Inflammatory macrophage treated with lipopolysaccharide for 1 hour (primary cell): ENCODE data around the gene RAB44.
"Not testable (repeated sequence)": the region's sequence is repeated elsewhere in the genome, so short reads cannot be mapped to it uniquely, and the experiment has no call there.

Experiments
- DNase-seq, 2 donors: peaks; one replicate each; pipeline ENCODE4 v3.0.0-alpha.2; 2020 to 2022

RAB44 gene

DNA sequence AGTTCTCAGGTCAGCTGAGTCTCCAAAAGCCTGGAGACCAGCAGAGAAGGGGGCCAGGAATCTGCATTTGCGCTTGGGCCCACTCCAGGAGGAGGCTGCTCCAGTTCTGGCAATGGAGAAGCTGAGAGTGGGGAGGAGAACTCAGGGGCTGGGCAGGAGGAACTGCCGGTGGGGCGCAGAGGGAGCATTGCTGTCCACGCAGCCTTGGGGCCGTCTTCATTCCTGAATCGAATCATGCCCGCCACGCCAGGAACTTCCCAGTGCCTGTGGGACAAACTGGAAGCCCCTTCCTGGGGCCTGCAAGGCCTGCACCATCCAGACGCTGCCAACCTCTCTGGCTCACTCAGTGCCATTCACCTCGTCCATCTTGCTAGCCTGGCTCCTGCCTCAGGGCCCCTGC is 16.9 kb downstream of the RAB44 start:
- no peak for DNase-seq

DNA sequence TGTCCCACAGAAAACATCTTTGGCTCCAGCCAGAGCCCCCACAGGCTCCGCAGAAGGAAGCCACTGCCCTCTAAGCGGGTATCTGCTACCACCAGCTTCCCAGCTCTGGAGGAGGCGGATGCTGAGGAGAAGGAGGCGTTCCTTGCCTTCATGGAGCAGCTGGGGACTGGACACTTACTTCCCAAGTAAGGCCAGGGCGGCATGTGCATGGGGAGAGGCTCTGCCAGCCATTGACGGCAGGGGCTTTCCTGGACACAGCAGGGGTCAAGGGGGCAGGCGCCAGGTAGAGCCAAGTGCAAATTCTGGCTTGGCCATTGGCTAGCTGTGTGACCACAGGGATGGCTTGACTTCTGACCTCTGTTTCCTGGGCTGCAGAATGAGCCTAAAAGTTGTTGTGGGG is 17.8 kb downstream of the RAB44 start:
- no peak for DNase-seq

DNA sequence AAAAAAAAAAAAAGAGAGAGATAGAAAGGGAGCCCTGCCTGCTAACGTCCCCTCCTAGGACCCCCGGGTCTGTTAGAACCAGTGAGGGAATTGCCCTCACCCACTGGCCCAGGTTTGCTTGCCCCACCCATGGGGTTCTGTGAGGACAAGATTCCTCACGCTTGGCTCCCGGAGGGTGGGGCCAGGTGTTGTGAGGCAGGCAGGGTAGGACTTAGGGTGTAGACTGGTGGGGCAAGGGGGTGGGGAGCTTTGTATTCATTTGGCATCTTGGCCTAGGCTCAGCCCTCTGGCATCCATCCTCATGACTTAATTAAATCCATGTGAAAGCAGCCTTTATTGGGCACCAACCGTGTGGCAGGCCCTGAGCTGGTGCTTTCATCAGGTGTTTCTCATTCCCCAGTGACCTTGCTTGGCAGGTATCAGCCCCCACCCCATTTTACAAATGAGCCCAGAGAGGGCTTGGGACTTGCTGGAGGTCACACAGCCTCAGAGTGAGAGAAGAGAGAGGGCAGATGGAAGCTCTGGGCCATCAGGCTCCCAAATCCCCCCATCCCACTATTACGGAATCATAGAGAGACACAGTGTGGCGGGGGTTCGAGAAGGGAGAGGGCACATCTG is 19.0 kb downstream of the RAB44 start:
- DNase-seq, result no peak

DNA sequence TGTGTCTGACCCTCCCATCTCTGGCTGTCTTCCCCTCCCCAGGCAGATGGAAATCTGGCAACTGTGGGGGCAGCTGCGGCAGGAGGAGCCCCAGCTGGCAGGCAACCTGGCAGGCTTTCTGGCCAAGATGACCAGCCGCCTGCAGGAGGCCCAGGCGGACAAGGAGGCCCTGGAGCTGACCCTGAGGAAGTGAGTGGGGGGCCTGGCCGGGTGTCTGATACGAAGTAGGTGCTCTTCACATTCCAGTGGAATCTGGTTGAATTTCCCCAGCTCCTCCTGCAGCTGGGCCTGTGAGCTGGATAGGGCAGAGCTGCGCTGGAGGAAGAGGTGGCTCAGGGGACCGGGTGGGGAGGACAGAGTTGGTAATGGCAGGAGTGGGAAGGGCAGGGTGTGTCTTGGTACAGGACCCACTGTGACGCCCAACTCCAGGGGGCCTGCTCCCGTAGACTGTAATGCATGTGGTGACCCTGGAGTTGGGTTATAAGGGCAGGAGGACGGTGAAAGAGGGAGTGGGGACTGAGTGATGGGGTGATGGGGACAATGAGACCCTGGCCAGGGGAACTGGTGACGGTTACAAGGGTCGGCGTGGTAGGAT is 19.7 kb downstream of the RAB44 start:
- DNase-seq, result no peak

DNA sequence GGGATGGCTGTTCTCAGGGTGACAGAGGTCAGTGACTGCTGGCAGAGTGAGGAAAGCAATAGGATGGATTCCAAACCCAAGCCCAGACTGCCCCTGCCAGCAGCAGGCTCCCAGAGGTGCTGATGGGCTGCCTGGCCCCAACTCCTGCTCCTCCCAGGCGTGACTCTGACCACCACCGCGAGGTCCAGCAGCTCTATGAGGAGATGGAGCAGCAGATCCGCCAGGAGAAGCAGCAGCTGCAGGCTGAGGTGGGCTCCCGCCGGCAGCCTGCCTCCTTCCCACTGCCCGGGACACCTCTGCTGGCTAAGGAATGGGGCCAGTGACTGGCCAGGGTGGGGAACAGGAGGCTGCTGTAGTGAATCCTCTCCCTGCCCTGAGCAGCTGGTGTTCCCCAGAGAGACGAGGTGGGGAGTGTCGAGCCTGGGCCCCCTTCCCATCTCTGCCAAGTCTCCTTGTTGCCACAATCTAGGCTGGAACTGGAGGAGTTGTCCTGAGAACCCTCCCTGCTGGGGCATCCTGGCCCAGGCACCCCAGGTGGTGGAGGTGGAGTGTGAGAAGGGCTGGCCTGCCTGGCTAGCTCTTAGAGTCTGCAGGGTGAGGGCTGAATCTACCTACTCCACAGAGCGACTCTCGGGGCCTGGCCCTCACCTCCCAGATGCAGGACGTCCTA is 20.4 kb downstream of the RAB44 start:
- DNase-seq, result no peak

DNA sequence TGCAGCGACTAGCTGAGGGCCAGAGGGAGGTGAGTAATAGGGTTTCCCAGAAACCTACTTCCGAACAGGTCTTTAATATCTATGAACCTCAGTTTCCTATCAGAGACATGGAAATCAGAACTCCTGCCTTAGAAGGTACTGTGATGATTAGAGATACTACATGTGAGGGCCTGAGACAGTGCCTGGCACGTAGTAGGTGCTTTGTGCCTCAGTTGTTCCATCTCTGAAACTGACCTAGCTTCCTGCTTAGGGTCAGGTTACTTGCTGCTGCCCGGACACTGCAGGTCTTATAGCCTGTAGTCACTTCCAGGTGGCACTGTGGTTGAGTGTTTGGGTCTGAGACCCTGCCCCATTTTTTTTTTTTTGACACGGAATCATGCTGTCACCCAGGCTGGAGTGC is 20.9 kb downstream of the RAB44 start:
- no peak for DNase-seq

DNA sequence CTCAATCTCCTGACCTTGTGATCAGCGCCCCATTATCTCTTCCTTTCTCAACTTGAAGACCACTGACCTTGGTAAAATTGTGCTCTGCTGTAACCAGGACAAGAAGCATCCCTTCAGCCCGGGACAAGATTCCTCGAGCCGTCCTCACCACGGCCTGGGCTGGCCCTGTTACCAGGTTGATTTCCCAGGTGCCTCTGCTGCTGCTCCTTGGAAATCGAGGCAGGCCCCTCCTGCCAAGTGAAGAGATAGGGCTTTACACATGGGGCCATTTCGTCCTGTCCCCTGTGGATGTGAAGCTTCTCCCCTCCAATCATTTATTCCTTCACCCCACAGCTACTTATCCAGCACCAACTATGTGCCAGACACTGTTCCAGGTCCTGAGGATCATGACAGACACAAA is 21.5 kb downstream of the RAB44 start:
- no peak for DNase-seq

DNA sequence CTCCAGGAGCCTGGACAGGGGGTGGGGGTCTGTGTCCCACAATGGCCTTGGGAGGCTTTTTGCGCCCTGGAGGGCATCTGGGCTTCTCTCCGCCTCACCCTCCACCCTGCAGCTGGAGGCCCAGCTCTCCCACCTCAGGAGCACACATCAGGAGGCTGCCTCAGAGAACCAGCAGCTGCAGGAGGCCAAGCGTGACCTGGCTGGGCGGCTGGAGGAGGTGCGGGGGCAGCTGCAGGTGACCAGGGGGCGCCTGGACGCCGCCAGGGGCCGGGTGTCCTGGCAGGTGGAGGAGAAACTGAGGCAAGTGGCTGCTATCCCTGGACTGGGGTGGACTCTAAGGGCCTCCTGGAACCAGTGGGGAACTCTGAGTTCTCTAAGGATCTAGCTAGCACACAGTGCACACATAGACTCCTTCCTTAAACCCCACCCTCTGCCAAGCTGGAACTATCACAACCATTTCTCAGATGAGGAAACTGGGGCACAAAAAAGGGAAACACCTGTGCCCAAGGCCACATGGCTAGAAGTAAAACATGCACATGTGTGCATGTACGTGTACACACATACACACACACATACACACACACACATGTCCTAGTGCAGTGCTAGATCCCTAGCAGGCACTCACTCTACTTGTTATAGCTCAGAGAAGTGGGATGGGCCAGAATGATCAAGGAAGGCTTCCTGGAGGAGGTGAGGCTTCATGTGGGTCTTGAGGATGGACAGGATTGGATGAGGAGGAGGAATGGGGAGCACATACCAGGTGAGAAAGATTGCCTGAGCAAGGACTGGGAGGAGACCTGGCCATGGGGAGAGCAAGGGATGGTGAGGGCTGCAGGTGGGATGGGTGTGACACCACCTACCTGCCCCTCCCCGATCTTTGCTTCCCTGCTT is 22.9 kb downstream of the RAB44 start:
- no peak for DNase-seq

DNA sequence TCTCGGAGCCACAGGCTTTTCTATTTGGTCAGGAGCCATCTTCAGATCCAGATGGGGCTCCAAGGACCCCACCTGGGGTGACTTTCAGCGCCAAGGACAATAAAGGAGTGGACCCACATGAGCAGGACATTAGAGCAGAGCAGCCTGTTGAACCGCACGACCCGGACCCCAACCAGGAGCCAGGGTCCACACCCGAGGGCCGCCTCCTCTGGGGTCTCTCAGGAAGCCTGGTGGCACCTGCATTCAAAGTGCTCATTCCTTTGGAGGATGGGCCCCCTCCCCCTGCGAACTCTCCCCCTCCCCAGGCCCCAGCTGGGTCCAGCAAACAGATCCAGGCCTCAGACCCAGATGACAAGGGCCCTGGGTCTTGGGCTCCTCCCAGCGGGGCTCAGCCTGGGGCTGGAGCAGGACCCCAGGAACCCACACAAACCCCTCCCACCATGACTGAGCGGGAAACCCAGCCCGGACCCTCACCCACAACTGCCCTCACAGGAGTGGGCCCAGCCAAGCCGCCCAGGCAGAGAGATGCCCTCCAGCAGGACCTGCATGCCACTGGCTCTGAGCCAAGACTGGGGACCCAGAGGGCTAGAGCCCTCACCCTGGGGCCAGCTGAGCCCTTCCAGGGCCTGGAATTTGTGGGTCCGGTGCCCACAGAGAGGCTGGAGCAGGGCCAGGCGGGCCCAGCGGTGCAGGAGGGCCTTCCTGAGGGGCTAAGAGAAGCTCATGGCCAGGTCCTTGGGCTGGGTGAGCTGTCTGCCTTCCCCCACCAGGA is 23.9 kb downstream of the RAB44 start:
- no peak for DNase-seq

DNA sequence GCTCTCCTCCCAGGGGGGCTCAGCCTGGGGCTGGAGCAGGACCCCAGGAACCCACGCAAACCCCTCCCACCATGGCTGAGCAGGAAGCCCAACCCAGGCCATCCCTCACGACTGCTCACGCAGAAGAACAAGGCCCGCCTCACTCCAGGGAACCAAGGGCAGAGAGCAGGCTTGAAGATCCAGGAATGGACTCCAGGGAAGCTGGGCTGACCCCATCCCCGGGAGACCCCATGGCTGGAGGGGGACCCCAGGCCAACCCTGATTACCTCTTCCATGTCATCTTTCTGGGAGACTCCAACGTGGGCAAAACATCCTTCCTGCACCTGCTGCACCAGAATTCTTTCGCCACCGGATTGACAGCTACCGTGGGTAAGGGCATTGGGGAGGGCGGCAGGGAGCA is 24.7 kb downstream of the RAB44 start:
- DNase-seq, result no peak

DNA sequence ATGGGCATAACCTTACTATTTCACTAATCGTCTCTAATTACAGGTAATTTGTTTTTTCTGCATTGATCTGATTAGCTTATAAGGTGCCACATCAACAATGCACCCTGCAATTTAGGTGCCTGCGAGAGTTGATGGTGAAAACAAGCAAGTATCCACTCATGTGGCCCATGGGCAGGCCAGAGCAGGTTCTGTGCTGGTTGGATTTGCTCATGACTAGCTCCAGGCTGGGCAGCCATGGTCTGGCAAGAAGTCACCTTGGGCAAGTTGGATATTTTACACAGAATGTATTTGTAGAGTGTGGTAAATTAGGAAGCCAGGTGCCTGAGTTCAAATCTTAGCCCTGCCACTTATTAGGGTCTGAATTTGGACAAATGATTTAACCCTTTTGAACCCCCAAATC is 25.3 kb downstream of the RAB44 start:
- DNase-seq, result no peak

DNA sequence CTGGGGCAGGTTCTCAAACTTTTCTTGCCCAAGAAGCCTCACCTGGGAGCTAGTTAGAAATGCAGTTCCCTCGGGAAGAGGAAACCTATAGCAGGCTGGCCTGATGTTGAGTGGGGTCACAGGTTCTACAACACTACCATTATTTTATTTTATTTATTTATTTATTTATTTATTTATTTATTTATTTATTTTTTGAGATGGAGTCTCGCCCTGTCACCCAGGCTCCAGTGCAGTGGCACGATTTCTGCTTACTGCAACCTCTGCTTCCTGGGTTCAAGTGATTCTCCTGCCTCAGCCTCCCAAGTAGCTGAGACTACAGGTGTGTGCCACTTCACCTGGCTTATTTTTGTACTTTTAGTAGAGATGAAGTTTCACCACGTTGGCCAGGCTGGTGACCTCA is 26.4 kb downstream of the RAB44 start:
- not testable (repeated sequence) for DNase-seq

DNA sequence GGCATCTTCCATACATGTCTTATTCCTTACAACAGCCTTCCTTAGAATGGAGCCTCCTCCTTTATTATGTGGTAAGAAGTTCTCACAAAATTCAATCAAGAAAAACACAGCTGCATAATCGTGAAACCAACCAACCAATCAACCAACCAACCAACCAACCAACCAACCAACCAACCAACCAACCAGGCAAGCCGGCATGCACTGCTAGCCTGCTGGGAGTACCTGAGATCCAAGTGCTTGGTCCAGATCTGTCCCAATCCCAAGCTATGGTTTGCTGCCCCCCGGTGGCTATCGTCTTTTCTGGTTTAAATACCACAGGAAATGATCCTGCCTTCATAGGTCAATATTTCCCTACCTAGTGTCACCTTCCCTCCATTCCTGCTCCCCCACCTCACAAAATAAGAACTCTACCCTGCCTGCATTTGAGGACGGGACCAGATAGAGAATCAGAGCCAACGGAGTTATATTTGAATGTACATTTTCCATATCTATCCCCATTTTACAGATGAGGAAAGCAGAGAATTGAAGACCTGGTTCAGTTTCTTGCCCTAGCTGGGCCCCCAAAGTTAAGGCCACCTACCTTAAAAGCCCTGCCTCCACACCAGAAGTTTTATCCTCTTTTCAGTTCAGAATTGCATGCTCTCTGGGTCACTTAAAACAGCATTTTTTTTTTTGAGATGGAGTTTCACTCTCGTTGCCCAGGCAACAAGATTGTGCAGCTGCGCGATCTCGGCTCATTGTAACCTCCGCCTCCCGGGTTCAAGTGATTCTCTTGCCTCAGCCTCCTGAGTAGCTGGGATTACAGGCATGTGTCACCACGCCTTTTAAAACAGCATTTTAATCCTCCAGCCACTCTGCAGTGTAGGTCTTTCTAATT is 27.1 kb downstream of the RAB44 start:
- peak; percentile 32 to 85 for DNase-seq

DNA sequence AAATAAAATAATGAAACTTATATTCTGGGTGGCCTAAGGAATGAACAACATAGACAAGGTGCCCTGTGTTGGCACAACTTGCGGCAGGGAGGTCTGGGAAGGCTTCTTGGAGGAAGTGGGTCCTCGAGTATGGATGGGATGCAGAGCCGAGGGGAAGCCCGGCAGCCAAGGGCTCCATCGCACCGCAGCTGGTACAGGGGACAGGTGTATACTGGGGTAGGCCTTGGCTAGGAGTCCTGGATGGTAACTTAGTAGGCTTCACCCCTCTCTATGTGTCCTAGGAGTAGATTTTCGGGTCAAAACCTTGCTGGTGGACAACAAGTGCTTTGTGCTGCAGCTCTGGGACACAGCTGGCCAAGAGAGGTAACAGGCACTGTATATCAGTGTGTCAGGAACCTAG is 28.0 kb downstream of the RAB44 start:
- no peak for DNase-seq

DNA sequence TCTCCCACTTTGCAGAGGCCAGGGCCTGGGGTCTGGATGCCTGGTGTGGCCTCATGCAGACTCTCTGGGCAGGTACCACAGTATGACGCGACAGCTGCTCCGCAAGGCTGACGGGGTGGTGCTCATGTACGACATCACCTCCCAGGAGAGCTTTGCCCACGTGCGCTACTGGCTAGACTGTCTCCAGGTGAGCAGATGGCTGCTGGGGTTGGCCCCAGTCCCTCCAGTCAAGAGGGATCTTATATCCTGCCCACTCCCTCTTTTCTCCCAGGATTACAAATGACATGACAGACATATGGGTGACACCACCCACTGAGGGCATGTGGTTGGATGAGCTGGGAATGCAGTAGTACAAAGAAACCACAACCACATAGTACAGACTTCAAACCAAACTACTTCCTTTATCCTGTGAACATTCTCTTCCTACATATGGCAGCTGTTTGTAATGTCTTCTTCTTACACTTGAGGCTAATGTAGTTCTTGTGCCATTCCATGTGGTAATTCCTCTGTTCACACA is 29.9 kb downstream of the RAB44 start:
- peak; percentile 77 to 96 for DNase-seq

DNA sequence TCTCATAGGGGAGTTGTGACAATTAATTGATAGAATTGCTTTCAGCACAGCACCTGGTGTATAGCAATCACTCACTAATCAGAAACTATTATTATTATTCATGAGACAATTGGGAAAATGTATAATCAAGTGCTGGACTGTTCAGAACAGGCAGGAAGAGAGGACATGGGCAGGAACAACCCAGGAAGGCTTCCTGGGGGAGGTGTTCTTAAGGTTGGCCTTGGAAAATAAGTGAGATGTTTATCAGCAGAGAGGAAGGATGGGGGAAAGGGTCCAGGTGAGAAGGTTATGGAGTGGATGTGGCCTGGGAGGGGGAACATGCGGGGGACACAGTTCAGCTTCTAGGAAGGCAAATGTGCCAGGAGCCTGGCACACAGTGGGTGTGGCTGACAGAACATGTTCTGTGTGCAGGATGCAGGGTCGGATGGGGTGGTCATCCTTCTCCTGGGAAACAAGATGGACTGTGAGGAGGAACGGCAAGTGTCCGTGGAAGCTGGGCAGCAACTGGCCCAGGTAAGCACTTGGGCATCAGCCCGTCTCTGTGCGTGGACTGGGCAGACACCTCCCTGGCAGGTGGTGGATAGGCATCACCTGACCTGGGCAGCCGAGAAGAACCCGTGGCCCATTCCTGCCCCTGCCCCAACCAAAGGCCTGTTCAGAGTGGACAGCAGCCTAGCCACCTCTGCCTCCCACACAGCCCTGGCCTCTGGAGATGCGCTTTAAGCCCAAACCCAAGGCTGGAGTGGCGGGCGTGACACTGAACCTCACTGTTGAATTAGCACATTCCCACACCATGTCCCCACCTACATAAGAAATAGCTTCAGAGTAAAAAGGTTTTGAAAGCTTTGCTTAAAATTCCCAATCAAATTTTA is 30.9 kb downstream of the RAB44 start:
- DNase-seq, result no peak

DNA sequence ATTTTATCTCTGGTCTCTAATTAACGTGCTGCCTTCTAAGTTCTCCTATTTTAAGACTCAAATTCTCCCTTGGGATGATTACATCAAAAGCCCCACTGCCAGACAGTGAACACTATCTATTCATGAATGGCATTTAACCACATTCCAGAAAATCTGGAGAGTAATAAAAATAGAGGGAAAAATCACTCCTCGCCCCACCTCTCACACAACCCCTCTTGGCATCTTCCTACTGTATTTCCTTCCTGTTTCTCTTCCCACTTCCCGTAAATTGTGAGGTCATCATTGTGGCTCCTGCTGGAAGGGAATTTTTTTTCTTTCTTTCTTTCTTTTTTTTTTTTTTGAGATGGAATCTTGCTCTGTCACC is 31.5 kb downstream of the RAB44 start:
- DNase-seq, result peak; percentile 29 to 37

DNA sequence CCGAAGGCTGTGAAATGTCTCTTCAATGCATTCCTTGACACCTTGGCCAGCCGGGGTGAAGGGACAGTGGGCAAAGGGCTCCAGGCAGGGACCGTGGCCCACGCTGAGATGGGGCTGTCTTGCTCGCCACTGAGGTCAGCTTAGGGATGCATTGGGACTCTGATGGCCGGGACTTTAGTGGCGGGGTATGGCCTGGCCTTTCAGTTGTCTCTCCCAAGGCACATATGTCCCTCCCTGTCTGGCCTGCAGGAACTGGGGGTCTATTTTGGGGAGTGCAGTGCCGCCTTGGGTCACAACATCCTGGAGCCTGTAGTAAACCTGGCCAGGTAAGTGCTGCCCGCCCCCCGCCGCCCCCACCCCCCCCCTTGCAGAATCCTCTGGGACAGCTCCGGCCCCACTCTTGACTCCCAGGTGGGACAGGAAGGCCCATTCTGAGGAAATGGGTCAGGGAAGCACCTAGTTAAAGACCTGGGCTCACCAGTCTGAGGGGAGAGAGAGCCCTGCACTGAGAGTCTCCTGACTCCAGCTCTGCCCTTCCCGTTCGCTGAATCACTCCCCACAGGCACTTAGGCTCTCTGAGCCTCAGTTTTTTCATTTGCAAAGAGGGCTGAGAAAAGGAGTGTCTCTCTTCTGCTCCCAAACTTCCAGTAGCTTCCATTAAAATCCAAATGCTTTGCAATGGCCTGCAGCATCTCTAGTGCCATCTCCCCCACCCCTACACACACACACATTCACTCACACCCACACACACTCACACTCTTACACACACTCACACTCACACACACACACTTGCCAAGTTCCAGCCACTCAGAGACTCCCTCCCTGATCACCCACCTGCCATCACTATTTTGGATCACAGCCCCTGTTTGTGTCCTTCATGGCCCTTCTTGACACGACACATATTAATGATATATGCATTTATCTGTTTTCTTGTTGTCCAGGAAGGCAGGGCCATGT is 33.1 kb downstream of the RAB44 start:
- DNase-seq, result no peak

DNA sequence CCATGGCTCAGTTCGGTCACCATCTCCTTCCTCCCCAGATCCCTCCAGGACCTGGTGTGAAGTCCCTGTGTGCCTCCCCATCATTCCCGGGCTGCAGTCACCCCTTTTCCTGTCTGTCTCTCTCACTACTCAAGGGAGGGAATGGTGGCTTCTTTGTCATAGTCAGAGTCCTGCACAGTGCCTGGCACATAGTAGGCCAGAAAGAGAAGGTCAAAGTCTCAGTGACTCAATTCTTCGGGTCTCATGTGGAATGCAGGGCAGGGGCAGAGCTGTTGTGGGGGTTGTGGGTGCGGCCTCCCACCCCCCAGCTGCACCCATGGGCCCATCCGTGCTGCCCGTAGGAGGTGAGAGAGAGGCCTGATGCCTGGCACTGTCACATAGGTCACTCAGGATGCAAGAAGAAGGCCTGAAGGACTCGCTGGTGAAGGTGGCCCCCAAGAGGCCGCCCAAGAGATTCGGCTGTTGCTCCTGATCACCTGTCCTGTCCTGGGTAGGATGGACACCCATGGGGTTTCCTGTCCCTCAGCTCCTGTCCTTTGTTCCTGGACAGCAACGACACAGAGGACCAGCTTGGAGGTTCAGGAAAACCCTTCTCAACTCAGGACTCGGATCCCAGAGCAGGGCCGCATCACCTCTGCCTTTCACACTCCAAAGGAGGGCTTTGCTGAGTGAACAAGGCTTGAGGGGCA is 34.1 kb downstream of the RAB44 start:
- DNase-seq, result no peak
